Activated CD4-positive, alpha-beta memory T cell treated with anti-CD3 and anti-CD28 coated beads, Interleukin-2, amount 10 ng/mL, durations not matched to agents 7 days and 5 days (primary cell): ENCODE data around the gene TELO2. TPM values are rescaled to one million over a fixed set of nuclear protein-coding genes. Genes with fewer than 3 reads are reported as not detected.
A peak's percentile ranks its signal among the peaks of the same experiment; 100 is the strongest.

Experiments
- CTCF ChIA-PET: fragments of 350-600 bp; sonication (Branson Sonifier 250); formaldehyde crosslinking; loops from one replicate; lab custom pipeline; 2021; ENCODE audit warnings: antibody characterized with exemption, inconsistent platforms; lab: Charles Lee
- POLR2A ChIA-PET: fragments of 350-600 bp; sonication (Branson Sonifier 250); formaldehyde crosslinking; loops from one replicate; lab custom pipeline; 2021; ENCODE audit warnings: antibody characterized with exemption; lab: Charles Lee
- DNase-seq: peaks from one replicate; pipeline ENCODE4 v3.0.0-alpha.2; 2020
- H3K27ac Mint-ChIP-seq: one replicate; pipeline ENCODE4 v1.8.0; 2021; ENCODE audit warnings: mild to moderate bottlenecking, mixed read lengths
- H3K27me3 Mint-ChIP-seq: one replicate; pipeline ENCODE4 v1.8.0; 2021; ENCODE audit warnings: mixed read lengths
- H3K36me3 Mint-ChIP-seq: one replicate; pipeline ENCODE4 v1.8.0; 2021; ENCODE audit warnings: low read depth, mixed read lengths
- H3K4me1 Mint-ChIP-seq: one replicate; pipeline ENCODE4 v1.8.0; 2021; ENCODE audit warnings: mixed read lengths
- H3K4me3 Mint-ChIP-seq: one replicate; pipeline ENCODE4 v1.8.0; 2021; ENCODE audit warnings: mild to moderate bottlenecking, mixed read lengths
- H3K9me3 Mint-ChIP-seq: one replicate; pipeline ENCODE4 v1.8.0; 2021; ENCODE audit warnings: mixed read lengths
- total RNA-seq, 2 experiments: library from RNA; stranded (reverse); gene quantifications; one replicate each; pipeline ENCODE4 v1.2.3, GENCODE V29; 2021

The TELO2 gene
- total RNA-seq, 2 experiments from 2014 or later: 49.4 to 51.9 TPM

- Mint-ChIP-seq H3K4me3 (no peak overlapping the region), H3K4me1 (peaks cover 10% of the 10 kb centered on the region), H3K27me3 (no peaks in the 10 kb centered on the region), H3K9me3 (no peaks in the 10 kb centered on the region), H3K36me3 (no peaks in the 10 kb centered on the region), H3K27ac (no peak overlapping the region)
- DNase-seq: no peak
- POLR2A ChIA-PET: no interaction called here
- CTCF ChIA-PET: no interaction called here
These were observed 42.3 kb upstream of the TELO2 start for GRCh38 chr16:1450841-1451240.

DNA sequence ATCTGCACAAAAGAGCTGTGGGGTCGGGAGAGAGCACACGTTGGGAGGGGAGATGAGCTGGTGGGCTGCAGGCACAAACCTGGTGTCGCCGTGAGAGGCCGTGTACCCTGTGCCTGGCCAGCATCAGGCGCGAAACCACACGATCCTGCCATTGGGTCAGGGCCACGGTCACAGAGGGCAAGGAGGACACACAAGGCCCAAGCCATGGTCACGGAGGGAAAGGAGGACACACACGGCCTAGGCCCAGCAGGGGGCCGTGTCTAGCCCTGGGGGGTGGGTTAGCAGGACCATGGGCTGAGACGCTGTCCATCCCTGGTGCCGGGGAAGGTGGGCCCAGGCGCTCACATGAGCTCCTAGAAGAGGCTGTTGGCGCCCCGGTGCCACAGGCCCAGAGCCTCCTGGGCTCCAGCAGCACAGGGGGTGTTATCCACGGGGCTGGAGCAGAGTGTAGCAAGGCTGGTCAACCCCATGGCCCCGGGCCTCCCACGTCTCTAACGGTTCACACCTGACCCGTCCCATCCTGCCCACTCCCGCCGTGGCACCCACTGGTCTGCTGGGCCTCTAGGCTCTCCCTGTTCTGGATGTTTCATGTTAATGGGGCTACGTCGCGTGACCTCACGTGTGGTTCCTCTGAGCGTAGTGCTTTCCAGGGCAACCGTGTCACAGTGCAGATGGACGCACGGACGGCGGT is 41.3 kb upstream of the TELO2 start:
- Mint-ChIP-seq H3K4me3 (no peak overlapping the region), H3K9me3 (no peaks in the 10 kb centered on the region), H3K4me1 (peaks cover 10% of the 10 kb centered on the region), H3K36me3 (no peaks in the 10 kb centered on the region), H3K27ac (no peak overlapping the region), H3K27me3 (no peaks in the 10 kb centered on the region)
- no peak for DNase-seq
- ChIA-PET CTCF (no interaction called here), POLR2A (interaction anchor here (1.0 kb wide), 1 partner anchor 8 kb away, joined by 3 read pairs; no protein-coding TSS in a partner anchor)

GRCh38 chr16:1452530-1452929 is 40.6 kb upstream of the TELO2 start:
- CTCF ChIA-PET: no interaction called here
- no peaks in the 10 kb centered on the region for H3K27me3 Mint-ChIP-seq

DNA sequence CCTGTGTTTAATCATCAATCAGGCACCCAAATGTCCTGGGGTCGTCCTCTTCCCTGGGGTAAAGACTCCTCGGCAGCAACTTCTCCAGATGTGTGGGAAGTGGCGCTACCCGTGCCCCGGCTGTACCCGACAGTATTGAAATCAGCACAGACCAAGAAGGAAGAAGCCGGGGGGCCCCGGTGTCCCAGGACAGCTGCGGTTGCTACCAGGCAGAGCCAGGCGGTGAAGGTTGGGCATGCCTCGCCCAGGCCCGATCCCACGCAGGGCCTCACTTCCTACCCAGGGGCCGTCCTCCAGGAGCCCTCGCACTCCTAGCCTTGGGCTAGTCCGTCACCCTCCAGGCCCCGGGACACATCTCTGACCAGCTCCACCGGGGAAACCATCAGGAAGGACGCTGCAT is 39.8 kb upstream of the TELO2 start:
- H3K36me3 Mint-ChIP-seq: no peaks in the 10 kb centered on the region
- peak overlapping the region; percentile 78 for H3K27ac Mint-ChIP-seq
- no peaks in the 10 kb centered on the region for H3K9me3 Mint-ChIP-seq
- DNase-seq: no peak
- peak overlapping the region; percentile 49 for H3K4me3 Mint-ChIP-seq
- no peaks in the 10 kb centered on the region for H3K27me3 Mint-ChIP-seq
- CTCF ChIA-PET: no interaction called here
- POLR2A ChIA-PET: interaction anchor here (1.1 kb wide), 1 partner anchor 32 kb away, joined by 4 read pairs; the partner anchor contains the start of gene UQCC4
- peaks cover 10% of the 10 kb centered on the region for H3K4me1 Mint-ChIP-seq

More at GRCh38 chr16:1452530-1452929, 40.6 kb upstream of the TELO2 start:
- no peaks in the 10 kb centered on the region for H3K36me3 Mint-ChIP-seq
- H3K27ac Mint-ChIP-seq: no peak overlapping the region
- no peak overlapping the region for H3K4me3 Mint-ChIP-seq
- H3K9me3 Mint-ChIP-seq: no peaks in the 10 kb centered on the region
- DNase-seq: no peak
- POLR2A ChIA-PET: no interaction called here
- H3K4me1 Mint-ChIP-seq: peaks cover 10% of the 10 kb centered on the region

- ChIA-PET CTCF (no interaction called here), POLR2A (no interaction called here)
- DNase-seq: no peak
- Mint-ChIP-seq H3K4me3 (no peak overlapping the region), H3K27ac (no peak overlapping the region), H3K9me3 (no peaks in the 10 kb centered on the region), H3K4me1 (peaks cover 14% of the 10 kb centered on the region), H3K27me3 (no peaks in the 10 kb centered on the region), H3K36me3 (no peaks in the 10 kb centered on the region)
These were observed 38.6 kb upstream of the TELO2 start for GRCh38 chr16:1454561-1454960.

DNA sequence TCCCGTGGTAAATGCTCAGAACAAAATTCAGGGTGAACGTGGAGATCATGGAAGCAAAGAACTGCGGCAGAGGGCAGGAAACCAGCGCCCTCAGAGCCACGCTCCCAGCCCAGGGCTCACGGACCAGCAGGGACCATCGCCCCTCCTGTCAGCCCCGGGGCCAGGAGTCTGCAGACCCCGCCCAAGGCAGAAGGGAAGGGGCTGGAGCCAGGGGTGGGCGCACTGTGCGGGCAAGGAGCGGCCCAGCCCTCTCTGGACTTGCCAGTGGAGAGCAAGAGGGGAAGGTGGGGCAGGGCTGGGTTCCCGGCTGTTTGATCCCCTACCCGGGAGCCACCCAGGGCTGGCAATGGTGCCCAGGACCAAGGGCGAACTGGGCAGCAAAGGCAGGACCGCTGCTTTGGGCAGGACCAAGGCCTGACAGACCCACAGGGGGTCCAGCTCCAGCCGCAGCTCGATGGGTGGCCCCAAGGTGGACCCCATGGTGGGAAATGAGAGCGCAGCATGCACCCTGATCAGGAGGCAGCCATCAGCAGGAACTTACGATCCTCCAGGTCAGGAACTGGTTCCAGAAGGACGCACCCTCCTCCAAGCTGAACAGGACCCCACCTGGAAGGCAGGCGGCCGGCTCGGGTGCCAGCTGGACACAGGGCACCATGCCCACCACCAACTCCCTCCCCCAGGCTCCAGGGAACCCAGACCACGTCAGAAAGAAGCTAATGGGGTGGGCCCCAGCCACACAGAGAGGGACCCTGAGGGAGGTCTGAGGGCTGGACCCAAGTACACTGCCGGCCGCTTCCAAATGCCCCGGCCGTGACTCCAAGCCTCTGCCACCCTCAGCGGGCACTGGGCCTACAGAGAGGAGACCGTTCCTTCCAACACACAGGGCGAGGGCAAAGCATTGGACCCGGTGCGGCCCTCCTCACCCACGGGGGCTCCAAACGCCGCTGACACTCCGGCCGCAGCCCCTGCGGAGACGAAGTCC is 37.7 kb upstream of the TELO2 start:
- H3K36me3 Mint-ChIP-seq: no peaks in the 10 kb centered on the region
- H3K27ac Mint-ChIP-seq: no peak overlapping the region
- no peak overlapping the region for H3K4me3 Mint-ChIP-seq
- peaks cover 14% of the 10 kb centered on the region for H3K4me1 Mint-ChIP-seq
- H3K9me3 Mint-ChIP-seq: no peaks in the 10 kb centered on the region
- CTCF ChIA-PET: no interaction called here
- POLR2A ChIA-PET: no interaction called here
- no peaks in the 10 kb centered on the region for H3K27me3 Mint-ChIP-seq
- DNase-seq: no peak

- POLR2A ChIA-PET: no interaction called here
- H3K36me3 Mint-ChIP-seq: peaks cover 3% of the 10 kb centered on the region
- no peak for DNase-seq
These were observed 36.2 kb upstream of the TELO2 start for GRCh38 chr16:1456951-1457350.

DNA sequence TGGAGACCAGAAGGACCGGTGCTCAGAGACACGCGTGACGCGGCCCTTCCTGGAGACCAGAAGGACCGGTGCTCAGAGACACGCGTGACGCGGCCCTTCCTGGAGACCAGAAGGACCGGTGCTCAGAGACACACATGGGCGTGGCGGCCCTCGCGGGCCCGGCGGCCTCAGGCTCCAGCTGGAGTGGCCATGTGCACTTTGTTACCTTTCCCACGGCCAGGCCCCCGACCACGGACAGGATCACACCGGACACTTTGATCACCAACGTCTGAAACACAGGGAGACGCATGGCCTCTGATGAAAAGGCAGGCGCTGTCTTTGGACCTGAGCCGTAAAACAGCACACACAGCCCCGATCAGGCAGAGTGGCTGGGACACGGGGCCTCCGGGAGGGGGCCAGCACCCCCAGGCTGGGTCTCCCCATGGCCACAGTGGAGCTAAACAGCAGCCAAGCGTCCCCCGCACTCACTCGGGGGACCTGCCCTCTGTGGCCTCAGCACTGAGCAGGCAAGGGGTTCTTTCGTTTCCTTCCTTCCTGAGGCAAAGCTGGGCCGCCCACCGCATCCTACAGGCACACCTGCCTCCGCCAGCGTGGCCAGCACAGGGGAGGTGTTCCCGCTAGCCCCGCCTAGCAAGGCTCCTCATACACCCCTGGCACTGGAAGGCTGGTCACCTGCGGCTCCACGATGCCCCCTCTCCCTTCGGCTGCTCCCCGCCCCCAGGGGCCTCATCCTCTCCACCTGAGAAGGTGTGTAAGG is 35.5 kb upstream of the TELO2 start:
- no peak overlapping the region for H3K27ac Mint-ChIP-seq
- peaks cover 3% of the 10 kb centered on the region for H3K36me3 Mint-ChIP-seq
- H3K4me3 Mint-ChIP-seq: no peak overlapping the region
- H3K9me3 Mint-ChIP-seq: no peaks in the 10 kb centered on the region
- no peaks in the 10 kb centered on the region for H3K27me3 Mint-ChIP-seq
- ChIA-PET POLR2A (no interaction called here), CTCF (interaction anchor here (0.6 kb wide), 1 partner anchor 89 kb away, joined by 5 read pairs; no protein-coding TSS in a partner anchor)
- no peak for DNase-seq
- H3K4me1 Mint-ChIP-seq: peaks cover 14% of the 10 kb centered on the region

More at GRCh38 chr16:1456951-1457350, 36.2 kb upstream of the TELO2 start:
- CTCF ChIA-PET: no interaction called here
- H3K4me1 Mint-ChIP-seq: peaks cover 14% of the 10 kb centered on the region
- H3K27ac Mint-ChIP-seq: no peak overlapping the region
- H3K4me3 Mint-ChIP-seq: no peak overlapping the region
- no peaks in the 10 kb centered on the region for H3K9me3 Mint-ChIP-seq
- no peaks in the 10 kb centered on the region for H3K27me3 Mint-ChIP-seq

DNA sequence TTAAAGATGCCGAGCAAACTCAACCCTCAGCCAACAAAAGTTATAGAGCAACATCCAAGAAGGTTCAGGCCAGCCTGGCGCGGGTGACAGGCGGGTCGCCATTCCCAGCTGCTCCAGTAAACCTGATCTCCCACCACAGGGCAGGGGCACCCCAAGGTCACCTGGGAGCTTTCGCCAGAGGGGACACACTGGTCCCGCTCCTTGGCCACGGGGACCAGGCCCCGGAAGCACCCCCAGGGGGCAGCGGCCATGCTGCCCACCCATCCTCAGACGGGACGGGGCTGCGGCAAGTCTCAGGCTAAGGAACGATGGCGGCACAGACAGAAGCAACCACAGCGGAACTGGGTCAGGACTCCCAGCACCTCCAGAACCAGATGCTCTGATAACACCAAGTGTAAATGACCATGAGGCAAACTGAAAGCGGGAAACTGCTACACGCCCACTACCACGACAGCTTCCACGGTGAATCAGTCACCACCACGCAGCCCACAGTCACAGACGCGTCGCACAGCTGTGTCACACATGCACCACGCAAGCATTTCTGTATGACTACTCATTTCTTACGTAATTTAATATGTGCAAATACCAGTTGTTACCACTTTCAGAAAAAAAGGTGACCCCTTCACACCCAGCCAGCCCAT is 34.7 kb upstream of the TELO2 start:
- Mint-ChIP-seq H3K36me3 (peaks cover 3% of the 10 kb centered on the region), H3K4me1 (peaks cover 13% of the 10 kb centered on the region), H3K27me3 (no peaks in the 10 kb centered on the region), H3K9me3 (no peaks in the 10 kb centered on the region), H3K27ac (no peak overlapping the region), H3K4me3 (no peak overlapping the region)
- CTCF ChIA-PET: no interaction called here
- POLR2A ChIA-PET: no interaction called here
- DNase-seq: no peak

DNA sequence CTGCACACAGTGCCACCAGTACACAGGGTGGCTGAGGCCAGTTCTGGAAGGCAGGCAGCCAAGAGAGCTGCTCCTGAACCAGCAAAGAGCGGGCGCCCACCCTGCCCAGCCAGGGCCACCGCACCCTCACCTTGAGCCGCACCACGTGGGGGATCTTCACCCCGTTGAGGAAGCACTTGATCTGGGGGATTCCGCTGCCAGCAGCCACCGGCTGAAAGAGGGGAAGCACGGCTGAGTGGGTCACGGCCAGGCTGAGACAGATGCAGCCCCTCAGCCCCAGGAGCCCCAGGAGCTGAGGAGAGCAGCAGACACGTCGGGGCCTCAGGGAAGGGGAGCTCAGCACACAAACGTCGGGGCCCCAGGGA is 34.2 kb upstream of the TELO2 start:
- Mint-ChIP-seq H3K36me3 (peaks cover 3% of the 10 kb centered on the region), H3K27ac (no peak overlapping the region), H3K4me1 (peaks cover 8% of the 10 kb centered on the region), H3K9me3 (no peaks in the 10 kb centered on the region), H3K27me3 (no peaks in the 10 kb centered on the region), H3K4me3 (no peak overlapping the region)
- CTCF ChIA-PET: no interaction called here
- DNase-seq: no peak
- POLR2A ChIA-PET: no interaction called here

DNA sequence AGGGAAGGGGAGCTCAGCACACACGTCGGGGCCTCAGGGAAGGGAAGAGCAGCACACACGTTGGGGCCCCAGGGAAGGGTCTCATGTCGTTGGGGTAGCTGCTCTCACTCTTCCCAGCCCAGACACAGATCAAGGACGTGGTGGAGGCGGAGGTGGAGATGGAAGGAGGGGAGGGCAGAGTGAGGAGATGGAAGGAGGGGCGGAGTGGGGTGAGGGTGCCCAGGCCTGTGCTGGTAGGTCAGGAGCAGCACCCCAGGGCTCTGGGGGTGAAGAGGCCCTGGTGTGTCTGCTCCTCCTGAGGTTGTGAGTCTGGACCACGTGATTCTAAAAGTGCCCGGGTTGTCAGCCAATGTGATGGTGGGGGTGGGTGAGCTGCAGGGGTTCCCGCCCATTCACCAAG is 33.2 kb upstream of the TELO2 start:
- H3K27me3 Mint-ChIP-seq: no peaks in the 10 kb centered on the region
- POLR2A ChIA-PET: no interaction called here
- H3K4me3 Mint-ChIP-seq: no peak overlapping the region
- peaks cover 3% of the 10 kb centered on the region for H3K36me3 Mint-ChIP-seq
- H3K27ac Mint-ChIP-seq: no peak overlapping the region
- H3K4me1 Mint-ChIP-seq: peaks cover 3% of the 10 kb centered on the region
- CTCF ChIA-PET: no interaction called here
- H3K9me3 Mint-ChIP-seq: no peaks in the 10 kb centered on the region
- no peak for DNase-seq

DNA sequence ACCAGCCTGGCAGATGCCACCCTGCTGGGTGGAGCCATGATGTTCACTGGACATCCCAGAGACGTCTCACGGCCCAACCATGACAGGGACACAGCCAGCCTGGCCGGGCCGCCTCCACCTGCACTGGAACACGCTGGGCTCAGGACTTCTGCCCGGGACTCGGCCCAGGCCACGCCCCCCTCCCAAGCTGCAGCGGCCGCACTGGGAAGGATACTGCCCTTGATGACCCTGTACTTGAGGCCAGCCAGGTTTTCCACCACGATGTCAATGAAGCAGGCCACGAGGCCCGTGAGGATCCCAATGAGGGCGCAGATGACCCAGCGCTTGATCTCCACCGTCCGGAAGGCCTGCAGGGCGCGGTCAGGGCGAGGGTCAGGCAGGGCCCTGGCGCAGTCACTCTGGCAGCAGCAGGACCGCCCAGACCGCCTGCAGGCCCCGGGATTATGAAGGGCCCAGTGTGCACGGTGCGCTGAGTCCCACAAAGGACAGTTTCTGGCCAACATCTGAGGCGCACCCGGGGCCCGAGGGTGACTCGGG is 32.5 kb upstream of the TELO2 start:
- POLR2A ChIA-PET: no interaction called here
- Mint-ChIP-seq H3K9me3 (no peaks in the 10 kb centered on the region), H3K4me3 (no peak overlapping the region), H3K4me1 (peaks cover 3% of the 10 kb centered on the region), H3K27ac (no peak overlapping the region), H3K36me3 (peaks cover 3% of the 10 kb centered on the region), H3K27me3 (no peaks in the 10 kb centered on the region)
- CTCF ChIA-PET: no interaction called here
- no peak for DNase-seq
